ENCODE results near the gene BCL11A.

Gene BCL11A

GRCh38 chr2:60520917-60521539, 32.4 kb downstream of the BCL11A start:
- TF ChIP-seq YY1 (IDR thresholded peaks at IDR 0.05; ENCODE audit: low read depth) (no peak), RAD21 (IDR thresholded peaks at IDR 0.05; ENCODE audit: low read depth) (no peak), REST (IDR thresholded peaks at IDR 0.05; ENCODE audit: low read depth) (no peak), FOXM1 (IDR thresholded peaks at IDR 0.05; ENCODE audit: borderline replicate concordance, low read depth) (no peak), TEAD4 (IDR thresholded peaks at IDR 0.05) (no peak), NFIC (IDR thresholded peaks at IDR 0.05) (no peak), MAX (IDR thresholded peaks at IDR 0.05) (no peak), TAF1 (IDR thresholded peaks at IDR 0.05; ENCODE audit: low read depth) (no peak), CEBPB (IDR thresholded peaks at IDR 0.05) (no peak), EP300 (IDR thresholded peaks at IDR 0.05; ENCODE audit: borderline replicate concordance) (no peak), EGR1 (IDR thresholded peaks at IDR 0.05) (no peak), ZBTB7A (IDR thresholded peaks at IDR 0.05; ENCODE audit: low read depth) (no peak)

GRCh38 chr2:60520151-60520876, 33.1 kb downstream of the BCL11A start:
- TF ChIP-seq EP300 (IDR thresholded peaks at IDR 0.05; ENCODE audit: borderline replicate concordance) (no peak), CREB1 (IDR thresholded peaks at IDR 0.05; ENCODE audit: low read depth) (no peak)

- TF ChIP-seq FOXM1 (IDR thresholded peaks at IDR 0.05; ENCODE audit: borderline replicate concordance, low read depth) (no peak), MAX (IDR thresholded peaks at IDR 0.05) (no peak), EGR1 (IDR thresholded peaks at IDR 0.05) (no peak), TEAD4 (IDR thresholded peaks at IDR 0.05) (no peak), TAF1 (IDR thresholded peaks at IDR 0.05; ENCODE audit: low read depth) (no peak), EP300 (IDR thresholded peaks at IDR 0.05; ENCODE audit: borderline replicate concordance) (no peak), RAD21 (IDR thresholded peaks at IDR 0.05; ENCODE audit: low read depth) (no peak), YY1 (IDR thresholded peaks at IDR 0.05; ENCODE audit: low read depth) (no peak), TCF12 (IDR thresholded peaks at IDR 0.05; ENCODE audit: low read depth) (no peak), ZBTB7A (IDR thresholded peaks at IDR 0.05; ENCODE audit: low read depth) (no peak), NFIC (IDR thresholded peaks at IDR 0.05) (no peak), REST (IDR thresholded peaks at IDR 0.05; ENCODE audit: low read depth) (no peak), CREB1 (IDR thresholded peaks at IDR 0.05; ENCODE audit: low read depth) (no peak), CEBPB (IDR thresholded peaks at IDR 0.05) (no peak)
- TF ChIP-seq, protein P1, sequence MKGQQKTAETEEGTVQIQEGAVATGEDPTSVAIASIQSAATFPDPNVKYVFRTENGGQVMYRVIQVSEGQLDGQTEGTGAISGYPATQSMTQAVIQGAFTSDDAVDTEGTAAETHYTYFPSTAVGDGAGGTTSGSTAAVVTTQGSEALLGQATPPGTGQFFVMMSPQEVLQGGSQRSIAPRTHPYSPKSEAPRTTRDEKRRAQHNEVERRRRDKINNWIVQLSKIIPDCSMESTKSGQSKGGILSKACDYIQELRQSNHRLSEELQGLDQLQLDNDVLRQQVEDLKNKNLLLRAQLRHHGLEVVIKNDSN (IDR thresholded peaks at IDR 0.05): no peak
Observed at GRCh38 chr2:60519231-60519863, 34.1 kb downstream of the BCL11A start.

- no peak for TF ChIP-seq MAX (IDR thresholded peaks at IDR 0.05)
- TF ChIP-seq EGR1 (IDR thresholded peaks at IDR 0.05): no peak
- no peak for TF ChIP-seq YY1 (IDR thresholded peaks at IDR 0.05; ENCODE audit: low read depth)
- TF ChIP-seq ZBTB7A (IDR thresholded peaks at IDR 0.05; ENCODE audit: low read depth): no peak
- no peak for TF ChIP-seq CEBPB (IDR thresholded peaks at IDR 0.05)
- no peak for TF ChIP-seq TEAD4 (IDR thresholded peaks at IDR 0.05)
- no peak for TF ChIP-seq RAD21 (IDR thresholded peaks at IDR 0.05; ENCODE audit: low read depth)
- TF ChIP-seq CREB1 (IDR thresholded peaks at IDR 0.05; ENCODE audit: low read depth): no peak
- TF ChIP-seq NFIC (IDR thresholded peaks at IDR 0.05): no peak
Observed at GRCh38 chr2:60518567-60518966, 34.9 kb downstream of the BCL11A start.

GRCh38 chr2:60517446-60517845, 36.0 kb downstream of the BCL11A start:
- no peak for TF ChIP-seq TAF1 (IDR thresholded peaks at IDR 0.05; ENCODE audit: low read depth)
- no peak for TF ChIP-seq MAX (IDR thresholded peaks at IDR 0.05)
- no peak for TF ChIP-seq FOXM1 (IDR thresholded peaks at IDR 0.05; ENCODE audit: borderline replicate concordance, low read depth)
- no peak for TF ChIP-seq CEBPB (IDR thresholded peaks at IDR 0.05)
- no peak for TF ChIP-seq EGR1 (IDR thresholded peaks at IDR 0.05)
- TF ChIP-seq, protein P1 (IDR thresholded peaks at IDR 0.05): no peak
- no peak for TF ChIP-seq TCF12 (IDR thresholded peaks at IDR 0.05; ENCODE audit: low read depth)
- TF ChIP-seq REST (IDR thresholded peaks at IDR 0.05; ENCODE audit: low read depth): no peak
- no peak for TF ChIP-seq NFIC (IDR thresholded peaks at IDR 0.05)
- TF ChIP-seq YY1 (IDR thresholded peaks at IDR 0.05; ENCODE audit: low read depth): no peak
- no peak for TF ChIP-seq ZBTB7A (IDR thresholded peaks at IDR 0.05; ENCODE audit: low read depth)
- TF ChIP-seq EP300 (IDR thresholded peaks at IDR 0.05; ENCODE audit: borderline replicate concordance): no peak
- no peak for TF ChIP-seq RAD21 (IDR thresholded peaks at IDR 0.05; ENCODE audit: low read depth)
- no peak for TF ChIP-seq TEAD4 (IDR thresholded peaks at IDR 0.05)
- no peak for TF ChIP-seq CREB1 (IDR thresholded peaks at IDR 0.05; ENCODE audit: low read depth)

Measured in Ishikawa (cell line).